HL-60 (cell line): ENCODE measurements around the gene MINDY3.

ENCODE experiments used
- CTCF ChIP-seq: IDR thresholded peaks from one replicate; pipeline ENCODE4 v1.5.1; 2011; ENCODE audit warnings: low read length, control low read depth, inconsistent platforms; ENCODE audit not compliant: insufficient read depth
- GABPA ChIP-seq: IDR thresholded peaks from 2 replicates; pipeline ENCODE4 v1.6.1; 2012; ENCODE audit warnings: low read depth
- POLR2AphosphoS5 ChIP-seq: IDR thresholded peaks from 2 replicates; pipeline ENCODE4 v1.6.1; 2012; ENCODE audit warnings: low read depth
- REST ChIP-seq: IDR thresholded peaks from 2 replicates; pipeline ENCODE4 v1.6.1; 2012; ENCODE audit warnings: low read depth; ENCODE audit not compliant: insufficient replicate concordance
- SPI1 ChIP-seq: IDR thresholded peaks from 2 replicates; pipeline ENCODE4 v1.6.1; 2012; ENCODE audit warnings: low read depth, mild to moderate bottlenecking, borderline replicate concordance

DNA sequence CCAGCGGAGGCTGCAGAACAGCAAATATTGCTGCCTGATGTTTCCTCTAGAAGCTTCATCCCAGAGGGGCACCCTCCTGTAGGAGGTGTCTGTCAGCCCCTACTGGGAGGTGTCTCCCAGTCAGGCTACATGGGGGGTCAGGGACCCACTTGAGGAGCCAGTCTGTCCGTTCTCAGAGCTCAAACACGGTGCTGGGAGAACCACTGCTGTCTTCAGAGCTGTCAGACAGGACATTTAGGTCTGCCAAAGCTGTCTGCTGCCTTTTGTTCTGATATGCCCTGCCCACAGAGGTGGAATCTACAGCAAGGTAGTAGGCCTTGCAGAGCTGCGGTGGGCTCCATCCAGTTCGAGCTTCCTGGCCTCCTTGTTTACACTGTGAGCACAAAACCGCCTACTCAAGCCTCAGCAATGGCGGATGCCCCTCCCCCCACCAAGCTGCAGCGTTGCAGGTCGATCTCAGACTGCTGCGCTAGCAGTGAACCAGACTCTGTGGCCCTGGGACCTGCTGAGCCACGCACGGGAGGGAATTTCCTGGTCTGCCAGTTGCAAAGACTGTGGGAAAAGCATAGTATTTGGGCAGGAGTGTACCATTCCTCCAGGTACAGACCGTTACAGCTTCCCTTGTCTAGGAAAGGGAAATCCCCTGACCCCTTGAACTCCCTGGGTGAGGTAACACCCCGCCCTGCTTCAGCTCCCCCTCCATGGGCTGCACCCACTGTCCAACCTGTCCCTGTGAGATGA, 17.7 kb upstream of the MINDY3 start:
- TF ChIP-seq CTCF (no peak), POLR2AphosphoS5 (no peak), GABPA (no peak), REST (no peak), SPI1 (no peak)
